Body of pancreas (tissue), 4 donors: ENCODE data around the gene BCAP29. TPM values are rescaled to one million over a fixed set of nuclear protein-coding genes. Genes with fewer than 3 reads are reported as not detected.

ENCODE experiments used
- ATAC-seq: fragments of 150-250 bp; one replicate; pipeline ENCODE4 v1.9.1; 2016
- DNase-seq, 4 donors: peaks; one replicate each; pipeline ENCODE4 v3.0.0-alpha.2; 2019
- H3K27ac ChIP-seq, 4 donors: fragments of 200-600 bp; sonication (generic); 1 replicate in 3 of 4; 2 replicates in 1 of 4; pipeline versions ENCODE4 v1.5.1 to v1.6.1; 2016 to 2019; ENCODE audit warnings: mild to moderate bottlenecking in 1 of 4, mixed read lengths in 1 of 4, moderate library complexity in 1 of 4
- H3K27me3 ChIP-seq, 2 donors: fragments of 200-600 bp; sonication (generic); one replicate each; pipeline ENCODE4 v1.6.0; 2016; ENCODE audit warnings: mild to moderate bottlenecking in 1 of 2
- H3K36me3 ChIP-seq, 2 donors: fragments of 200-600 bp; sonication (generic); replicated peaks in 1 of 2; 2 replicates each; pipeline ENCODE4 v1.5.1; 2016; ENCODE audit warnings: low read depth in 2 of 2; ENCODE audit not compliant: insufficient read depth in 1 of 2
- H3K4me1 ChIP-seq: fragments of 200-600 bp; sonication (generic); one replicate; pipeline ENCODE4 v1.6.0; 2016
- H3K4me3 ChIP-seq, 2 donors: fragments of 200-600 bp; sonication (generic); 1 replicate in 1 of 2; 2 replicates in 1 of 2; pipeline ENCODE4 v1.5.1; 2016 to 2019
- H3K9me3 ChIP-seq, 3 donors: fragments of 200-600 bp; sonication (generic); 1 replicate in 2 of 3; 2 replicates in 1 of 3; pipeline ENCODE4 v1.5.1; 2016
- POLR2A ChIP-seq, 3 donors: fragments of 450-650 bp; IDR thresholded peaks; one replicate each; pipeline ENCODE4 v1.6.1; 2016; ENCODE audit warnings: antibody characterized with exemption in 3 of 3, mild to moderate bottlenecking in 2 of 3
- WGBS, 2 donors: methylation state at CpG; one replicate each; pipeline ENCODE4 v1.1.5; 2017; 5-methylcytosine and 5-hydroxymethylcytosine counted together
- intact Hi-C: fragments of 100-400 bp; cut with DNase I; formaldehyde crosslinking; loops from one replicate; pipeline ENCODE4 v1.15.1; 2023
- total RNA-seq, 2 donors: library from RNA; depleted of rRNA; stranded (reverse); fragments of >200 nt; gene quantifications; one replicate each; pipeline ENCODE4 v1.1.0, GENCODE V29; 2016
- TF ChIP-seq, protein P1 (sequence below), 7 experiments: fragments of 450-650 bp in 4 of 7; fragments of 200-600 bp in 3 of 7; sonication (generic) in 3 of 7; IDR thresholded peaks; one replicate each; pipeline ENCODE4 v1.5.1; 2016 to 2019; ENCODE audit warnings: antibody characterized with exemption in 7 of 7

BCAP29 gene
- total RNA-seq, 2 donors from 2014 or later: 20.8 to 37.9 TPM

DNA sequence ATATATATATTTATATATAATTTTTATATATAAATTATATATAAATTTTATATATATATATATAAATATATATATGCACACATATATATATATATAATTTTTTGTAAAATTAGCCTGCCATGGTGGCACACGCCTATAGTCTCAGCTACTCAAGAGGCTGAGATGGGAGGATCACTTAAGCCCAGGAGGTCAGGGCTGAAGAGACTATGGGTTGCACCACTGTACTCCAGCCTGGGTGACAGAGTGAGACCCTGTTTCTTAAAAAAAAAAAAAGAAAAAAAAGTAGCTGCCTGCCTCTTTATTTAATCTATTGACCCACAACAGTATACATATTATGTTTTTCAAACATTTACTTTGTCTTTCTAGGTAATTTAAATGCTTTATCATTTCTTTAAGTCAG, 19.2 kb downstream of the BCAP29 start:
- no peaks in the 10 kb centered on the region for H3K36me3 ChIP-seq

GRCh38 chr7:107600816-107601215, 20.8 kb downstream of the BCAP29 start:
- H3K4me1 ChIP-seq: peaks cover 6% of the 10 kb centered on the region
- intact Hi-C loops: no loop called here
- no peak overlapping the region for H3K4me3 ChIP-seq
- H3K36me3 ChIP-seq: no peaks in the 10 kb centered on the region
- no peaks in the 10 kb centered on the region for H3K9me3 ChIP-seq
- 77 to 78% methylated on average over 2 of the region's 2 CpGs for WGBS, 2 donors
- H3K27ac ChIP-seq: no peak overlapping the region
- no peak for DNase-seq
- ATAC-seq: no peak
- no peaks in the 10 kb centered on the region for H3K27me3 ChIP-seq
- TF ChIP-seq, protein P1, sequence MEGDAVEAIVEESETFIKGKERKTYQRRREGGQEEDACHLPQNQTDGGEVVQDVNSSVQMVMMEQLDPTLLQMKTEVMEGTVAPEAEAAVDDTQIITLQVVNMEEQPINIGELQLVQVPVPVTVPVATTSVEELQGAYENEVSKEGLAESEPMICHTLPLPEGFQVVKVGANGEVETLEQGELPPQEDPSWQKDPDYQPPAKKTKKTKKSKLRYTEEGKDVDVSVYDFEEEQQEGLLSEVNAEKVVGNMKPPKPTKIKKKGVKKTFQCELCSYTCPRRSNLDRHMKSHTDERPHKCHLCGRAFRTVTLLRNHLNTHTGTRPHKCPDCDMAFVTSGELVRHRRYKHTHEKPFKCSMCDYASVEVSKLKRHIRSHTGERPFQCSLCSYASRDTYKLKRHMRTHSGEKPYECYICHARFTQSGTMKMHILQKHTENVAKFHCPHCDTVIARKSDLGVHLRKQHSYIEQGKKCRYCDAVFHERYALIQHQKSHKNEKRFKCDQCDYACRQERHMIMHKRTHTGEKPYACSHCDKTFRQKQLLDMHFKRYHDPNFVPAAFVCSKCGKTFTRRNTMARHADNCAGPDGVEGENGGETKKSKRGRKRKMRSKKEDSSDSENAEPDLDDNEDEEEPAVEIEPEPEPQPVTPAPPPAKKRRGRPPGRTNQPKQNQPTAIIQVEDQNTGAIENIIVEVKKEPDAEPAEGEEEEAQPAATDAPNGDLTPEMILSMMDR (IDR thresholded peaks at IDR 0.05): no peak

More for the DNA sequence above, 19.2 kb downstream of the BCAP29 start:
- no peak for ATAC-seq
- Histone ChIP-seq H3K27me3 (no peaks in the 10 kb centered on the region), H3K9me3 (no peaks in the 10 kb centered on the region), H3K4me3 (no peak overlapping the region), H3K4me1 (peaks cover 6% of the 10 kb centered on the region), H3K27ac (no peak overlapping the region)
- WGBS, 2 donors: 100% methylated on average over 1 of the region's 1 CpG
- TF ChIP-seq POLR2A (IDR thresholded peaks at IDR 0.05): no peak
- TF ChIP-seq, protein P1 (IDR thresholded peaks at IDR 0.05): no peak
- intact Hi-C loops: no loop called here
- DNase-seq: no peak

GRCh38 chr7:107605218-107605815, 25.3 kb downstream of the BCAP29 start:
- TF ChIP-seq, protein P1 (IDR thresholded peaks at IDR 0.05): no peak
- no peak for ATAC-seq
- Histone ChIP-seq H3K27me3 (no peaks in the 10 kb centered on the region), H3K4me3 (no peak overlapping the region), H3K36me3 (no peaks in the 10 kb centered on the region), H3K4me1 (peaks cover 6% of the 10 kb centered on the region), H3K9me3 (no peaks in the 10 kb centered on the region), H3K27ac (no peak overlapping the region)
- 94 to 100% methylated on average over 3 of the region's 3 CpGs for WGBS, 2 donors
- no peak for DNase-seq
- intact Hi-C loops: no loop called here

- intact Hi-C loops: no loop called here
- H3K36me3 ChIP-seq: no peaks in the 10 kb centered on the region
- ATAC-seq (no peak), DNase-seq (no peak)
- H3K4me1 ChIP-seq: peaks cover 6% of the 10 kb centered on the region
- 87 to 98% methylated on average over 1 of the region's 1 CpG for WGBS, 2 donors
- H3K27me3 ChIP-seq: no peaks in the 10 kb centered on the region
- TF ChIP-seq, protein P1 (IDR thresholded peaks at IDR 0.05): no peak
- TF ChIP-seq POLR2A (IDR thresholded peaks at IDR 0.05): no peak
- no peak overlapping the region for H3K27ac ChIP-seq
- no peaks in the 10 kb centered on the region for H3K9me3 ChIP-seq
- H3K4me3 ChIP-seq: no peak overlapping the region
Observed at GRCh38 chr7:107606303-107606702, 26.3 kb downstream of the BCAP29 start.

- H3K27ac ChIP-seq: no peak overlapping the region
- peaks cover 0 to 5% of the 10 kb centered on the region in 2 donors for H3K36me3 ChIP-seq
- peaks cover 5% of the 10 kb centered on the region for H3K4me1 ChIP-seq
- H3K9me3 ChIP-seq: no peaks in the 10 kb centered on the region
- no peaks in the 10 kb centered on the region for H3K27me3 ChIP-seq
- WGBS, 2 donors: 45 to 48% methylated on average over 4 of the region's 4 CpGs
- DNase-seq (no peak), ATAC-seq (no peak)
- intact Hi-C loops: no loop called here
- no peak overlapping the region for H3K4me3 ChIP-seq
- TF ChIP-seq, protein P1 (IDR thresholded peaks at IDR 0.05): no peak
- TF ChIP-seq POLR2A (IDR thresholded peaks at IDR 0.05): no peak
Observed at GRCh38 chr7:107609811-107610261, 29.8 kb downstream of the BCAP29 start.
